ENCODE data around the gene LTBP1.

Gene LTBP1

GRCh38 chr2:33084433-33084832, 137.7 kb downstream of the LTBP1 start:
- no peak for DNase-seq

- no peak for DNase-seq
These were observed 138.9 kb downstream of the LTBP1 start for GRCh38 chr2:33085646-33086045.

- DNase-seq: no peak
These were observed 139.8 kb downstream of the LTBP1 start for GRCh38 chr2:33086400-33087015.

- DNase-seq: no peak
These were observed 143.9 kb downstream of the LTBP1 start for GRCh38 chr2:33090553-33091134.

- DNase-seq: no peak
These were observed 144.9 kb downstream of the LTBP1 start for GRCh38 chr2:33091541-33092123.

- DNase-seq: no peak
These were observed 146.7 kb downstream of the LTBP1 start for GRCh38 chr2:33093283-33093993.

- no peak for DNase-seq
These were observed 147.6 kb downstream of the LTBP1 start for GRCh38 chr2:33094303-33094702.

GRCh38 chr2:33099989-33100388, 153.2 kb downstream of the LTBP1 start:
- no peak for DNase-seq

GRCh38 chr2:33100921-33101320, 154.2 kb downstream of the LTBP1 start:
- DNase-seq: no peak

GRCh38 chr2:33104052-33104623, 157.4 kb downstream of the LTBP1 start:
- no peak for DNase-seq

GRCh38 chr2:33104726-33105125, 158.0 kb downstream of the LTBP1 start:
- no peak for DNase-seq

- DNase-seq: no peak
These were observed 159.4 kb downstream of the LTBP1 start for GRCh38 chr2:33106115-33106514.

- no peak for DNase-seq
These were observed 161.1 kb downstream of the LTBP1 start for GRCh38 chr2:33107690-33108482.

- no peak for DNase-seq
These were observed 162.0 kb downstream of the LTBP1 start for GRCh38 chr2:33108483-33109443.

- DNase-seq: no peak
These were observed 163.7 kb downstream of the LTBP1 start for GRCh38 chr2:33110461-33110860.

GRCh38 chr2:33111002-33111446, 164.3 kb downstream of the LTBP1 start:
- no peak for DNase-seq

GRCh38 chr2:33115196-33115595, 168.4 kb downstream of the LTBP1 start:
- DNase-seq: no peak

GRCh38 chr2:33115728-33116127, 169.0 kb downstream of the LTBP1 start:
- DNase-seq: no peak

GRCh38 chr2:33116799-33117198, 170.0 kb downstream of the LTBP1 start:
- no peak for DNase-seq

GRCh38 chr2:33118651-33119050, 171.9 kb downstream of the LTBP1 start:
- DNase-seq: no peak

- no peak for DNase-seq
These were observed 174.7 kb downstream of the LTBP1 start for GRCh38 chr2:33121416-33121815.

Data from effector CD4-positive, alpha-beta T cell (primary cell).